Lower lobe of right lung (tissue), 2 donors: ENCODE results near the gene FSTL3. TPM values are rescaled to one million over a fixed set of nuclear protein-coding genes. Genes with fewer than 3 reads are reported as not detected.
A peak's percentile ranks its signal among the peaks of the same experiment; 100 is the strongest.
"Not testable (repeated sequence)": the region's sequence is repeated elsewhere in the genome, so short reads cannot be mapped to it uniquely, and the experiment has no call there.

Experiments
- ATAC-seq, 2 donors: fragments of 200-7000 bp; cut with Tn5 transposase; one replicate each; pipeline ENCODE4 v1.9.1; 2020 to 2022; ENCODE audit warnings: mild to moderate bottlenecking in 2 of 2, moderate library complexity in 2 of 2
- DNase-seq: peaks from one replicate; pipeline ENCODE4 v3.0.0-alpha.2; 2020
- H3K27ac ChIP-seq: fragments of 200-600 bp; one replicate; pipeline ENCODE4 v1.8.0; 2022
- H3K27me3 ChIP-seq: fragments of 200-600 bp; one replicate; pipeline ENCODE4 v1.8.0; 2022; ENCODE audit warnings: low read depth
- H3K36me3 ChIP-seq: fragments of 200-600 bp; one replicate; pipeline ENCODE4 v1.8.0; 2022; ENCODE audit warnings: mild to moderate bottlenecking
- H3K4me1 ChIP-seq: fragments of 200-600 bp; one replicate; pipeline ENCODE4 v1.8.0; 2022
- H3K4me3 ChIP-seq: fragments of 200-600 bp; one replicate; pipeline ENCODE4 v1.8.0; 2022; ENCODE audit warnings: mild to moderate bottlenecking
- H3K9me3 ChIP-seq: fragments of 200-600 bp; one replicate; pipeline ENCODE4 v1.8.0; 2022
- intact Hi-C: fragments of 100-400 bp; cut with DNase I; formaldehyde crosslinking; loops from one replicate; pipeline ENCODE4 v1.11.0; 2022
- total RNA-seq: library from RNA; stranded (reverse); fragmentation: NEBNext Ultra II Directional; extraction: Animal tissue kit (Norgen Biotek cat#: 25700); gene quantifications from one replicate; pipeline ENCODE4 v1.2.1, GENCODE V29; 2021
- TF ChIP-seq, protein P1 (sequence below): fragments of 200-600 bp; IDR thresholded peaks from one replicate; pipeline ENCODE4 v1.8.0; 2022; ENCODE audit warnings: antibody characterized with exemption, mild to moderate bottlenecking
- donor health status: DM: no; HTN: yes; CAD: no; lungs with severe emphysema.

The FSTL3 gene
- total RNA-seq, 1 donor from 2014 or later = 48.0 TPM

- ATAC-seq (peak in 1 of 2 donors; percentile 9), DNase-seq (no peak)
- TF ChIP-seq, protein P1, sequence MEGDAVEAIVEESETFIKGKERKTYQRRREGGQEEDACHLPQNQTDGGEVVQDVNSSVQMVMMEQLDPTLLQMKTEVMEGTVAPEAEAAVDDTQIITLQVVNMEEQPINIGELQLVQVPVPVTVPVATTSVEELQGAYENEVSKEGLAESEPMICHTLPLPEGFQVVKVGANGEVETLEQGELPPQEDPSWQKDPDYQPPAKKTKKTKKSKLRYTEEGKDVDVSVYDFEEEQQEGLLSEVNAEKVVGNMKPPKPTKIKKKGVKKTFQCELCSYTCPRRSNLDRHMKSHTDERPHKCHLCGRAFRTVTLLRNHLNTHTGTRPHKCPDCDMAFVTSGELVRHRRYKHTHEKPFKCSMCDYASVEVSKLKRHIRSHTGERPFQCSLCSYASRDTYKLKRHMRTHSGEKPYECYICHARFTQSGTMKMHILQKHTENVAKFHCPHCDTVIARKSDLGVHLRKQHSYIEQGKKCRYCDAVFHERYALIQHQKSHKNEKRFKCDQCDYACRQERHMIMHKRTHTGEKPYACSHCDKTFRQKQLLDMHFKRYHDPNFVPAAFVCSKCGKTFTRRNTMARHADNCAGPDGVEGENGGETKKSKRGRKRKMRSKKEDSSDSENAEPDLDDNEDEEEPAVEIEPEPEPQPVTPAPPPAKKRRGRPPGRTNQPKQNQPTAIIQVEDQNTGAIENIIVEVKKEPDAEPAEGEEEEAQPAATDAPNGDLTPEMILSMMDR = no peak
- no peaks in the 10 kb centered on the region for H3K4me1 ChIP-seq
- no peaks in the 10 kb centered on the region for H3K27me3 ChIP-seq
- intact Hi-C loops = no loop called here
- H3K36me3 ChIP-seq = no peaks in the 10 kb centered on the region
- H3K4me3 ChIP-seq = no peak overlapping the region
- no peak overlapping the region for H3K27ac ChIP-seq
- H3K9me3 ChIP-seq = no peaks in the 10 kb centered on the region
These were observed 12.8 kb downstream of the FSTL3 start for GRCh38 chr19:688992-689391.

DNA sequence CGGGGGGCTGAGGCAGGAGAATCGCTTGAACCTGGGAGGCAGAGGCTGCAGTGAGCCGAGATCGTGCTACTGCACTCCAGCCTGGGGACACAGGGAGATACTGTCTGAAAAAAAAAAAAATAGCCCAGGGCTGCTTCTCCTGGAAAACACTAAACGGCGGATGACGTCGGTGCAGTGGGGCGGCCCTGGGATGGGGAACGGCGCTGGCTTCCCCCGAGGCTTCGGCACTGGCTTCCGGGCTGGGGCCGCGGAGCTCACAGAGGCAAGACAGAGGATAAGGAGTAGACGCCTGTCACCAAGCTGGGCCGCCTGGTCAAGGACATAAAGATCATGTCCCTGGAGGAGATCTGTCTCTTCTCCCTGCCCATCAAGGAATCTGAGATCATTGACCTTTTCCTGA is 14.0 kb downstream of the FSTL3 start:
- Histone ChIP-seq H3K4me1 (no peaks in the 10 kb centered on the region), H3K4me3 (no peak overlapping the region), H3K27me3 (peaks cover 5% of the 10 kb centered on the region), H3K9me3 (no peaks in the 10 kb centered on the region), H3K36me3 (no peaks in the 10 kb centered on the region), H3K27ac (no peak overlapping the region)
- ATAC-seq (no peak), DNase-seq (no peak)
- intact Hi-C loops = no loop called here
- TF ChIP-seq, protein P1 = no peak

DNA sequence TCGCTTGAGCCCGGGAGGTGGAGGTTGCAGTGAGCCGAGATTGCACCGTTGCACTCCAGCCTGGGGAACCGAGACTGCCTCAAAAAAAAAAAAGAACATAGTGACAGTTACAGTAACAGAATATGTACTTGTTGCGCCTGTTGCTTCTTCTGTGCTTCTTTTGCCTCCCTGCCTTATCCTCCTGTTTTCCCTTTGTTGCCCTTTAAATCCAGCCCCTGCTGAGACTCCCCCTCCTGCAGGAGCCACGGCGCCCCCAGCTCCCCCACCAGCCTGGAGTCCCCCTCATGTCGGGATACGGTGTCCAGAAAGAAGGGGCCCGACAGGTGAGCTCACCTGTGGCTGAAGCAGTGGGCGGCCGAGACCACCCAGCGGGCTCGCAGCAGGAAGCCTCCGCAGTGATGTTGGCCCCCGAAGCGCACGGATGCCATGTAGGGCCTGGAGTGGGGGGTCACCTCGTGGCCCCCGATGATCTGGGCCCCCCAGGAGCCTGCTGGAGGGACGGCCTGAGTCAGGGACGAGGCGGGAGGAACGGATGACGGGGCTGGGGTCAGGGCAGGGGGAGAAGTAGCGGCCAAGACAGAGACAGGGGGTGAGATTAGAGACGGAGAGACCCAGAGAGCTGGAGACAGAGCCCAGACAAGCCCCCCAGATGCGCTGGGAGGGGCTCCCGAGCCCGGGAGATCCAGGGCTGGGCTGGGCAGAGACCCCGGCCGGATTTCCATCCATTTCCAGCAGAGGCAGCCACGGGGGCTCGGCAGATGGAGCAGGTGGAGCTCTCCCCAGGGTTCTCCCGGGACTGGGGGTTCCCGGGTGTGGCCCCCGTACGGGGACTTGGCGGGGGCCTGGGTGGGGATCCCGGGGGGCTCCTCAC is 18.5 kb downstream of the FSTL3 start:
- intact Hi-C loops = no loop called here
- TF ChIP-seq, protein P1 = no peak
- Histone ChIP-seq H3K36me3 (no peaks in the 10 kb centered on the region), H3K9me3 (no peaks in the 10 kb centered on the region), H3K27ac (no peak overlapping the region), H3K27me3 (peaks cover 20% of the 10 kb centered on the region), H3K4me3 (no peak overlapping the region), H3K4me1 (no peaks in the 10 kb centered on the region)
- DNase-seq (no peak), ATAC-seq (peak in 1 of 2 donors; percentile 34)

- Histone ChIP-seq H3K36me3 (no peaks in the 10 kb centered on the region), H3K27ac (no peak within 1 kb of the TSS), H3K27me3 (peaks cover 20% of the 10 kb centered on the region), H3K4me1 (no peaks in the 10 kb centered on the region), H3K9me3 (no peaks in the 10 kb centered on the region), H3K4me3 (no peak within 1 kb of the TSS)
- intact Hi-C loops = no loop called here
- DNase-seq = no peak
- TF ChIP-seq, protein P1 = no peak
- ATAC-seq = peak; percentile 9 to 13
These were observed 19.3 kb downstream of the FSTL3 start, which contains the start of gene PRSS57 for GRCh38 chr19:695352-695949. PRSS57 (minus strand) TSS chr19:695452; CDS start chr19:695430, 22 bp downstream.

DNA sequence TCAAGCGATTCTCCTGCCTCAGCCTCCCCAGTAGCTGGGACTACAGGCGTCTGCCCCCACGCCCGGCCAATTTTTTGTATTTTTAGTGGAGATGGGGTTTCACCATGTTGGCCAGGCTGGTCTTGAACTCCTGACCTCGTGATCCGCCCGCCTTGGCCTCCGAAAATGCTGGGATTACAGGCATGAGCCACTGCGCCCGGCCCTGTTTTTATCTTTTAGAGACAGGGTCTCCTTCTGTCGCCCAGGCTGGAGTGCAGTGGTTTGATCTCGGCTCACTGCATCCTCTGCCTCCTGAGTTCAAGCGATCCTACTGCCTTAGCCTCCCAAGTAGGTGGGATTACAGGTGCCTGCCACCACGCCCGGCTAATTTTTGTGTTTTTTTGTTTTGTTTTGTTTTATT is 22.3 kb downstream of the FSTL3 start:
- peaks cover 20% of the 10 kb centered on the region for H3K27me3 ChIP-seq
- intact Hi-C loops, ATAC-seq, H3K4me3 ChIP-seq, H3K4me1 ChIP-seq, H3K27ac ChIP-seq, H3K9me3 ChIP-seq, H3K36me3 ChIP-seq, DNase-seq: not testable (repeated sequence)

DNA sequence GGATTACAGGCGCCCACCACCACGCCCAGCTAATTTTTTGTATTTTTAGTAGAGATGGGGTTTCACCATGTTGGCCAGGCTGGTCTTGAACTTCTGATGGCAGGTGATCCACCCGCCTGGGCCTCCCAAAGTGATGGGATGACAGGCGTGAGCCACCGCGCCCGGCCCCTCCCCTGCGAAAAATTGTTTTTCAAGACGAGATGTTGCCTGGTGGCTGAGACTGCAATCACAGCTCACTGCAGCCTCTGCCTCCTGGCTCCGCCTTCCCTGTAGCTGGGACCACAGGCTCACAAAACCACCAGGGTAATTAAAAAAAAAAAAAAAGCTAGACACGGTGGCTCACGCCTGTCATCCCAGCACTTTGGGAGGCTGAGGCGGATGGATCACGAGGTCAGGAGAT is 23.7 kb downstream of the FSTL3 start:
- H3K4me1 ChIP-seq, H3K27ac ChIP-seq, H3K4me3 ChIP-seq, ATAC-seq, DNase-seq, intact Hi-C loops, H3K36me3 ChIP-seq, H3K9me3 ChIP-seq: not testable (repeated sequence)
- H3K27me3 ChIP-seq = peaks cover 18% of the 10 kb centered on the region

- Histone ChIP-seq H3K27ac (peak overlapping the region; percentile 58), H3K4me3 (peak overlapping the region; percentile 42)
- ATAC-seq = not testable (repeated sequence)
These were observed 26.7 kb downstream of the FSTL3 start for GRCh38 chr19:702847-703246.

More at GRCh38 chr19:702847-703246, 26.7 kb downstream of the FSTL3 start:
- H3K4me1 ChIP-seq, intact Hi-C loops, H3K36me3 ChIP-seq, H3K9me3 ChIP-seq, H3K27me3 ChIP-seq, DNase-seq: not testable (repeated sequence)
